Measurements from ENCODE around the gene HNRNPF.
A peak's percentile ranks its signal among the peaks of the same experiment; 100 is the strongest.
"Not testable (repeated sequence)": the region's sequence is repeated elsewhere in the genome, so short reads cannot be mapped to it uniquely, and the experiment has no call there.

The HNRNPF gene

DNA sequence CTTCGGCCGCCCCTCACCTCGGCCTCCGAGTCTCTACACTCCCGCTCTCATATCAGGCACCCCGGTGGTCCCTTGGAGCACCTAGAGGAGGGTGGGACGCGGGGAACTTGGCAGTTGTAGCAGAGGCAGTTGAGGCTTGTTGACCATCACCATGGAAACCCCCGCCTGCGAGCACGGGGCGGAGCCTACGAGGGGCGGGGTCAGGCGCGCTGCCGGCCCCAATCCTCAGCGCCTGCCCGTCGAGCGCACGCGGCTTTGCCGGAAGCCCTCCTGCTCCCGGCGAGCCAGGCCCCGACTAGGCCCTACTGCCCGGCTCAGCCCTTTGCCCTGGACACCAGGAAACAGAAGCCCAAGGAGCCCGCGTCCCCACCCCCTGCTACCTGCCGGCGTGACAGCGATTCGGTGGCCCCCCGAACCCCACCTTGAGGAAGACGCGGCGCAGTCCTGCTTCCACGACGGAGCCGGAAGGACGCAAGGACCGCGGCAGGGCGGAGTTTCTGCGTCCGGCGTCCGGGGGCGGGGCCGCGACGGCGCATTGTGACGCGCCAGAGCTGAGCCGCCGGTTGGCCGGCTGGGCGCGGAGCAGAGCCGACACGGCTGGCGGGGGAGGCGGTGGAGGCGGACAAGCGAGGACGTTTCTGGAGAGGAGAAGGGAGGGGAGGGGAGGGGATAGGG, at the start of gene HNRNPF:
Gene HNRNPF (minus strand): TSS at position 477 of the 675 bp plus-strand sequence. CDS start 21,302 bp downstream, outside the sequence.
- DNase-seq (ENCODE audit: low spot score): peak; percentile 95

- DNase-seq (ENCODE audit: low spot score): no peak
Observed at GRCh38 chr10:43458227-43458626, 49.2 kb upstream of the HNRNPF start.

DNA sequence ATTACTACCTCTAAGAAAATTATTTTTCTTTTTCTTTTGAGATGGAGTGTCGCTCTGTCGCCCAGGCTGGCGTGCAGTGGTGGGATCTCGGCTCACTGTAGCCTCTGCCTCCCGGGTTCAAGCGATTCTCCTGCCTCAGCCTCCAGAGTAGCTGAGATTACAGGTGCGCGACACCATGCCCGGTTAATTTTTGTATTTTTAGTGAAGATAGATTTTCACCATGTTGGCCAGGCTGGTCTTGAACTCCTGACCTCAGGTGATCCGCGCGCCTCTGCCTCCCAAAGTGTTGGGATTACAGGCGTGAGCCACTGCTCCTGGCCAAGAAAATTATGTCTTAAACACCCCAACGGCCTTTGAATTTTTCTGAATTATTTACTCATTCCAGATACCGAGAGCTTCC, 47.6 kb upstream of the HNRNPF start:
- DNase-seq (ENCODE audit: low spot score): not testable (repeated sequence)

DNA sequence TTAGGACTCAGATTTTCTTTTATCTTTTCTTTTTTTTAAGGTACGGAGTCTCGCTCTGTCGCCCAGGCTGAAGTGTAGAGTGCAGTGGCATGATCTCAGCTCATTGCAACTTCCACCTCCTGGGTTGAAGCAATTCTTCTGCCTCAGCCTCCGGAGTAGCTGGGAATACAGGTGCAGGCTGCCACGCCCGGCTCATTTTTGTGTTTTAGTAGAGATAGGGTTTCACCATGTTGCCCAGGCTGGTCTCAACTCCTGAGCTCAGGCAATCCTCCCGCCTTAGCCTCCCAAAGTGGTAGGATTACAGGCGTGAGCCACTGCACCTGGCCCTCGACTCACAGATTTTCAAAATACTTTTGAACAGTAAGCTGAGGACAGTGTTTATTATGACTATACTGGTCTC, 45.0 kb upstream of the HNRNPF start:
- DNase-seq (ENCODE audit: low spot score): not testable (repeated sequence)

DNA sequence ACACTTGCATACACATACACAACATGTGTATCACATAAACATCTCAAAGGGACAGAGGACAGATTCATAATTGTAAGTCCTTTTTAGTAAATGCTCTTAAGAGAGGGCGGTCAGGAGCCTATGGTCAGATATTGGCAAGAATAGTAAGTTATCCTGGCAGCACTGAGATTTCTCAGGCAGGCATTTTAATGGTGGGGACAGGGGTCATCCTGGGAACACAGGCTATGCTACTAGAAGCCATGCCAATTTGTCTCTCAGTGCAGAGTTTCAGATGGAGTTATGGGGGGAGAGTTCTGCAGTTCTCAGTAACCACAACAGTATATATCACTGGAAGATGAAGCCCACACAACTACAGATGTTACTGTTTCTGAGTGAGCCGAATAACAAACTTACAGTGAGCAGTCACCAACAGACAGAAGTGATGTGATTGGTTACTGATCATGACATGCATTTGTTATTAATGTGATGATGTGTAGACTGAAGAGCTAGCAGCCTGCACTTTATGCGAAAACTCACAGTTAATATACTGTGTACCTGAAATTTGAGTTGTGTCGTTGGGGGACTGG, 44.4 kb upstream of the HNRNPF start:
- no peak for DNase-seq (ENCODE audit: low spot score)

- DNase-seq (ENCODE audit: low spot score): no peak
Observed at GRCh38 chr10:43452356-43452914, 43.4 kb upstream of the HNRNPF start.

DNA sequence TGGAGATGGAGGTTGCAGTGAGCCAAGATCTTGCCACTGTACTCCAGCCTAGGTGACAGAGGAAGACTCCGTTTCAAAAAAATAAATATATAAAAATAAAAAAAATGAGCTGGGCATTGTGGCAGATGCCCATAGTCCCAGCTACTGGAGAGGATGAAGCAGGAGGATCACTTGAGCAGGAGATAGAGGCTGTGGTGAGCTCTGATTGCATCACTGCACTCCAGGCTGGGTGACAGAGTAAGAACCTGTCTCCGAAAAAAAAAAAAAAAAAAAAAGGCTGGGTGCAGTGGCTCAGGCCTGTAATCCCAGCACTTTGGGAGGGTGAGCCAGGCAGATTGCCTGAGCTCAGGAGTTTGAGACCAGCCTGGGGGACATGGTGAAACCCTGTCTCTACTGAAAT, 39.8 kb upstream of the HNRNPF start:
- no peak for DNase-seq (ENCODE audit: low spot score)

GRCh38 chr10:43446219-43447017, 37.4 kb upstream of the HNRNPF start:
- not testable (repeated sequence) for DNase-seq (ENCODE audit: low spot score)

GRCh38 chr10:43444897-43445466, 36.0 kb upstream of the HNRNPF start:
- no peak for DNase-seq (ENCODE audit: low spot score)

GRCh38 chr10:43444323-43444722, 35.3 kb upstream of the HNRNPF start:
- DNase-seq (ENCODE audit: low spot score): no peak

DNA sequence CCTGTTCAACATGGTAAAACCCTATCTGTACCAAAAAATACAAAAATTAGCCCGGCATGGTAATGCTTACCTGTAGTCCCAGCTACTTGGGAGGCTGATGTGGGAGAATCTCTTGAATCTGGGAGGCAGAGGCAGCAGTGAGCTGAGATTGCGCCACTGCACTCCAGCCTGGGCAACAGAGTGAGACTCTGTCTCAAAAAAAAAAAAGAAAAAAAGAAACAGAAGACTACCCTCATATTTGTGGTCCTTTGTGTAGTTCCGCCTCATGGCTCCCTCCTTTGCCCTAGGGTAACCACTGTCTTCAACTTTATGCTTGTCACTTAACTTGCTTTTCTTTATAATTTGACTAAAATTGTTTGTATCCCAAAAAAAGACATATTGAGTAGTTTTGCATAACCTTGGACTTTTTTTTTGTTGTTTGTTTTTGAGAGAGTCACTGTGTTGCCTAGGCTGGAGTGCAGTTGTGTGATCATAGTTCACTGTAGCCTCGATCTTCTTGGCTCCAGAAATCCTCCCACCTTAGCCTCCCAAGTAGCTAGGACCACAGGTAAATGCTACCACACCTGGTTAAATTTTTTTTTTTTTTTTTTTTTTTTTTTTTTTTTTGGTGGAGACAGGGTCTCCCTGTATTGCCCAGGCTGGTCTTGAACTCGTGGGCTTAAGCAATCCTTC, 31.6 kb upstream of the HNRNPF start:
- DNase-seq (ENCODE audit: low spot score): no peak

DNA sequence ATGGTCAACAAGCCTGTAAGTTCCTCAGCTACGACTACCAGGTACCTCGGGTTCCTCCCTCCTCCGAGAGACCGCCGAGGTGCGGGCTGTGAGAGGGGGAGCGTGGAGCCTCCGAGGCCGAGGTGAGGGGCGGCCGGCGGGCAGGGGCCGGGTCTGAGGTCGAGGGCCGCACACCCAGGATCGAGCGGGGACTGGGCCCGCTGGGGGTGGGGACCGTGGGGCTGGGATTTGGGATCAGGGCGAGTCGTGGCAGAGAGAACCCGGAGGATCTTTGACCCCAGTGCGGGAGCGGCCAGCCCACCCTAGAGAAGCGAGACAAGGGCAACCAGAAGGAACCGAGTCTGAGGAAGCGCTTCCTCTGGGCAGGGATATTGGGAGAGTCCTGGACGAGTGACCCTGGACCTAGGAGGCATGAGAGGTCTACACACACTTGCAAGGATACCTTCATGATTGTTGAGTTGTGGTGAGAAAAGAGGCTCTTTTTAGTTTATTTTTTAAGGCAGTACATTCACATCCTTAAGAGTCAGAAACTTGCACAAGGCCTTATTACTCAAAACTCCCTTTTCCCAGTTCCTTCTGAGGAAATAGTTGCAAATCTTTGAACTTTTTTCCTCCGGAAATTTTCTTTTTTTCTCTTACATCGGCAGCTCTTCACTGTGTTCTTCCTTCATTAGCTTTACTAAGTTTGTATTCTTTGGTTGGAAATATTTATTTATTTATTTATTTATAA, 28.3 kb upstream of the HNRNPF start:
- no peak for DNase-seq (ENCODE audit: low spot score)

- peak; percentile 91 for DNase-seq (ENCODE audit: low spot score)
Observed at GRCh38 chr10:43436291-43437140, 27.5 kb upstream of the HNRNPF start, which contains the start of gene ZNF487. Gene ZNF487, plus strand, starts transcription at chr10:43437111. Its CDS starts 38,703 bp downstream, at chr10:43475814.

DNA sequence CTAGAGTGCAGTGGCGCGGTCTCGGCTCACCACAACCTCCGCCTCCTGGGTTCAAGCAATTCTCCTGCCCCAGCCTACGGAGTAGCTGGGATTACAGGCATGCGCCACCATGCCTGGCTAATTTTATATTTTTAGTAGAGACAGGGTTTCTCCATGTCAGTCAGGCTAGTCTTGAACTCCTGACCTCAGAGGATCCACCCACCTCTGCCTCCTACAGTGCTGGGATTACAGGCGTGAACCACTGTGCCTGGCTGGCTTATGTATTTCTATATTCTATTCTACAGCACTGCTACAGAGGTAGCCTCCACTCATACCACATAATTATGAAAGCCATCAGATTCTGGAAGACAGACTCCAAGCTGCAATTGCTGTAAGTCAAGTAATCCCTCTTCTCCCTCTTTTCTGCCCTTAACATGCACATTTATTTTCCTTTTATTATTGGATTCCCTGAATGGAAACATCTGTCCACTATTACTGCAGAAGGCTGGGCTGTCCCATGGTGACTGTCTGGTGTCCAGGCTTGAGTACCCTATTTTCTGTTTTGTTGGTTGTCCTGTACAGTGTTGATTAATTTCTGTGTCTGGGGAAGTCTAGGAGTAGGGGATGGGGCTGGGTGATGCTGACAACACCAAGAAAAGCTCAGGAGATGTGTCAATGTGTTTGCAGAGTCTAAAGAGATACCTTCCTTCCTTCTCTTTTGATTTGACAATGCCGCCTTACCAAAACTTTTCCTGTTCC, 22.1 kb upstream of the HNRNPF start:
- DNase-seq (ENCODE audit: low spot score): no peak

DNA sequence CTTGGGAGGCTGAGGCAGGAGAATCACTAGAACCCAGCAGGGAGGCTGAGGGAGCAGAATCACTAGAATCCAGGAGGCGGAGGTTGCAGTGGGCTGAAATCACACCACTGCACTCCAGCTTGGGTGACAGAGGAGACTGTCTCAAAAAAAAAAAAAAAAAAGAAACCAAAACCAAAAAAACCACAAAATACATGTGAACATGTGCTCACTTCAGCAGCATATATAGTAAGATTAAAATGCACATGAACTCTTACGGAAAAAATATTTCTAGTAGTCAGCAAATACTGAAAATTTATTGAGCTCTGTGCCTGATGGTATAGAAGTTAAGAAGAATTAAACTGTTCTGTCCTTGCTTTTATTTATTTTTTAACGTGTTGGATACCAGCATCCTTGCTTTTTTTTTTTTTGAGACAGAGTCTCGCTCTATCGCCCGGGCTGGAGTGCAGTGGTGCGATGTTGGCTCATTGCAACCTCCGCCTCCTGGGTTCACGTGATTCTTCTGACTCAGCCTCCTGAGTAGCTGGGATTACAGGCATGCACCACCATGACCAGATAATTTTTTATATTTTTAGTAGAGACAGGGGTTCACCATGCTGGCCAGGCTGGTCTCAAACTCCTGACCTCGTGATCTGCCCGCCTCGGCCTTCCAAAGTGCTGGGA, 18.3 kb upstream of the HNRNPF start:
- DNase-seq (ENCODE audit: low spot score): peak; percentile 34

GRCh38 chr10:43426476-43426875, 17.5 kb upstream of the HNRNPF start:
- not testable (repeated sequence) for DNase-seq (ENCODE audit: low spot score)

- DNase-seq (ENCODE audit: low spot score): no peak
Observed at GRCh38 chr10:43424416-43424815, 15.4 kb upstream of the HNRNPF start.

GRCh38 chr10:43421944-43422343, 13.0 kb upstream of the HNRNPF start:
- not testable (repeated sequence) for DNase-seq (ENCODE audit: low spot score)

DNA sequence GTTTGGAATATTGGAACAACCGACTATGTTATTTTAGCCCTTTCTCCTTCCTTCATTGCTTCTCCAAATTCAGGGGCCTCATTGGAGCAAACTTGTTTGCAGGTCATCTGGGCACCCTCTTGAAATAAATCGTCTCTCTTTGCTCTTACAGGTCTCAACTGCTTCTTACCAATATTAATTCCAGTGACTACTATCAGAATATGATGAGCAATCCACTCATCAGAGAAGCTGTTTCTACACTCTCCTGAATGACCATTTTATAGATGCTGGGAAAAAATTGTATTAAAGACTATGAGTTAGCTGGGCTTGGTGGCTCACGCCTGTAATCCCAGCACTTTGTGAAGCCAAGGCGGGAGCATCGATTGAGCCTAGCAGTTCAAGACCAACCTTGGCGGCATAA, 12.5 kb upstream of the HNRNPF start:
- no peak for DNase-seq (ENCODE audit: low spot score)
